WTC11 (cell line): ENCODE results near the gene VWF. TPM values are rescaled to one million over a fixed set of nuclear protein-coding genes. Genes with fewer than 3 reads are reported as not detected.

Source experiments
- ATAC-seq: fragments of 200-7000 bp; cut with Tn5 transposase; 2 replicates; pipeline ENCODE4 v1.10.0; 2021; ENCODE audit warnings: mild to moderate bottlenecking, moderate library complexity
- CTCF ChIA-PET: fragments of 300-600 bp; sonication (Branson Sonifier 250); formaldehyde crosslinking; loops from one replicate; lab custom pipeline; 2021; ENCODE audit warnings: antibody characterized with exemption; lab: Charles Lee
- POLR2A ChIA-PET: fragments of 350-600 bp; sonication (Branson Sonifier 250); formaldehyde crosslinking; loops from one replicate; lab custom pipeline; 2021; ENCODE audit warnings: antibody characterized with exemption; lab: Charles Lee
- DNase-seq: peaks from one replicate; pipeline ENCODE4 v3.0.0; 2021; ENCODE audit warnings: low spot score
- H3K27ac Mint-ChIP-seq: 2 replicates; pipeline ENCODE4 v1.8.0; 2021; ENCODE audit warnings: mixed read lengths
- H3K27me3 Mint-ChIP-seq: 2 replicates; pipeline ENCODE4 v1.8.0; 2021; ENCODE audit warnings: low read depth, mild to moderate bottlenecking, moderate library complexity, mixed read lengths
- H3K36me3 Mint-ChIP-seq: 2 replicates; pipeline ENCODE4 v1.8.0; 2021; ENCODE audit warnings: mixed read lengths
- H3K4me1 Mint-ChIP-seq: 2 replicates; pipeline ENCODE4 v1.8.0; 2022; ENCODE audit warnings: mixed read lengths
- H3K4me3 Mint-ChIP-seq: 2 replicates; pipeline ENCODE4 v1.8.0; 2021; ENCODE audit warnings: mild to moderate bottlenecking, moderate library complexity, mixed read lengths
- H3K9me3 Mint-ChIP-seq: 2 replicates; pipeline ENCODE4 v1.8.0; 2021; ENCODE audit warnings: mixed read lengths
- CREB1 ChIP-seq: sonication (generic); formaldehyde crosslinking; IDR thresholded peaks from 2 replicates; pipeline ENCODE4 v1.8.0; 2023; ENCODE audit warnings: mild to moderate bottlenecking, missing genetic modification reagents
- CREM ChIP-seq: sonication (generic); formaldehyde crosslinking; IDR thresholded peaks from 2 replicates; pipeline ENCODE4 v1.8.1; 2022; ENCODE audit warnings: mild to moderate bottlenecking, missing genetic modification reagents, moderate library complexity
- ELF4 ChIP-seq: sonication (generic); formaldehyde crosslinking; IDR thresholded peaks from 2 replicates; pipeline ENCODE4 v1.8.1; 2022; ENCODE audit warnings: low read depth, mild to moderate bottlenecking, moderate library complexity, missing genetic modification reagents
- ETV6 ChIP-seq: sonication (generic); formaldehyde crosslinking; IDR thresholded peaks from 2 replicates; pipeline ENCODE4 v1.8.1; 2022; ENCODE audit warnings: mild to moderate bottlenecking, missing genetic modification reagents
- FOXK1 ChIP-seq: sonication (generic); formaldehyde crosslinking; IDR thresholded peaks from 2 replicates; pipeline ENCODE4 v1.8.0; 2022; ENCODE audit warnings: mild to moderate bottlenecking, moderate library complexity, missing genetic modification reagents
- GABPB1 ChIP-seq: sonication (generic); formaldehyde crosslinking; IDR thresholded peaks from 2 replicates; pipeline ENCODE4 v1.8.1; 2023; ENCODE audit warnings: mild to moderate bottlenecking, missing genetic modification reagents
- RELA ChIP-seq: sonication (generic); formaldehyde crosslinking; IDR thresholded peaks from 2 replicates; pipeline ENCODE4 v1.8.1; 2022; ENCODE audit warnings: missing genetic modification reagents, mild to moderate bottlenecking, borderline replicate concordance
- SMAD3 ChIP-seq: sonication (generic); formaldehyde crosslinking; IDR thresholded peaks from 2 replicates; pipeline ENCODE4 v1.8.0; 2022; ENCODE audit warnings: missing genetic modification reagents, mild to moderate bottlenecking, borderline replicate concordance
- SMAD4 ChIP-seq: sonication (generic); formaldehyde crosslinking; IDR thresholded peaks from 2 replicates; pipeline ENCODE4 v1.8.0; 2022; ENCODE audit warnings: mild to moderate bottlenecking, missing genetic modification reagents
- TCF7 ChIP-seq: sonication (generic); formaldehyde crosslinking; IDR thresholded peaks from 2 replicates; pipeline ENCODE4 v1.8.0; 2022; ENCODE audit warnings: mild to moderate bottlenecking, low read depth, missing genetic modification reagents, moderate library complexity
- ZNF121 ChIP-seq: sonication (generic); formaldehyde crosslinking; IDR thresholded peaks from 2 replicates; pipeline ENCODE4 v1.8.0; 2023; ENCODE audit warnings: missing genetic modification reagents
- ZNF219 ChIP-seq: sonication (generic); formaldehyde crosslinking; IDR thresholded peaks from 2 replicates; pipeline ENCODE4 v1.8.0; 2023; ENCODE audit warnings: missing genetic modification reagents, mild to moderate bottlenecking, borderline replicate concordance
- total RNA-seq: library from RNA; stranded (reverse); gene quantifications from 3 replicates; pipeline ENCODE4 v1.2.3, GENCODE V29; 2021
- TF ChIP-seq, protein P1 (sequence below): sonication (generic); formaldehyde crosslinking; conservative IDR thresholded peaks from 2 replicates; pipeline ENCODE4 v1.8.1; 2022; ENCODE audit warnings: mild to moderate bottlenecking, missing genetic modification reagents
- TF ChIP-seq, protein P2 (sequence below): sonication (generic); formaldehyde crosslinking; conservative IDR thresholded peaks from 2 replicates; pipeline ENCODE4 v1.8.1; 2023; ENCODE audit warnings: mild to moderate bottlenecking, low read depth, missing genetic modification reagents, moderate library complexity
- TF ChIP-seq, protein P3 (sequence below): fragments of 200-600 bp; IDR thresholded peaks from 2 replicates; pipeline ENCODE4 v1.8.0; 2022; ENCODE audit warnings: antibody characterized with exemption
- TF ChIP-seq, protein P4 (sequence below): fragments of 250-450 bp; sonication (Bioruptor Pico); IDR thresholded peaks from 2 replicates; pipeline ENCODE4 v1.9.0; 2021; ENCODE audit warnings: moderate library complexity, mild to moderate bottlenecking, inconsistent platforms, borderline replicate concordance
- TF ChIP-seq, protein P5 (sequence below): sonication (generic); formaldehyde crosslinking; IDR thresholded peaks from 2 replicates; pipeline ENCODE4 v1.8.0; 2022; ENCODE audit warnings: mild to moderate bottlenecking, missing genetic modification reagents
- TF ChIP-seq, protein P6 (sequence below): sonication (generic); formaldehyde crosslinking; IDR thresholded peaks from 2 replicates; pipeline ENCODE4 v1.8.0; 2022; ENCODE audit warnings: mild to moderate bottlenecking, missing genetic modification reagents

VWF gene
- total RNA-seq, 1 experiment from 2014 or later: 0.48 TPM

DNA sequence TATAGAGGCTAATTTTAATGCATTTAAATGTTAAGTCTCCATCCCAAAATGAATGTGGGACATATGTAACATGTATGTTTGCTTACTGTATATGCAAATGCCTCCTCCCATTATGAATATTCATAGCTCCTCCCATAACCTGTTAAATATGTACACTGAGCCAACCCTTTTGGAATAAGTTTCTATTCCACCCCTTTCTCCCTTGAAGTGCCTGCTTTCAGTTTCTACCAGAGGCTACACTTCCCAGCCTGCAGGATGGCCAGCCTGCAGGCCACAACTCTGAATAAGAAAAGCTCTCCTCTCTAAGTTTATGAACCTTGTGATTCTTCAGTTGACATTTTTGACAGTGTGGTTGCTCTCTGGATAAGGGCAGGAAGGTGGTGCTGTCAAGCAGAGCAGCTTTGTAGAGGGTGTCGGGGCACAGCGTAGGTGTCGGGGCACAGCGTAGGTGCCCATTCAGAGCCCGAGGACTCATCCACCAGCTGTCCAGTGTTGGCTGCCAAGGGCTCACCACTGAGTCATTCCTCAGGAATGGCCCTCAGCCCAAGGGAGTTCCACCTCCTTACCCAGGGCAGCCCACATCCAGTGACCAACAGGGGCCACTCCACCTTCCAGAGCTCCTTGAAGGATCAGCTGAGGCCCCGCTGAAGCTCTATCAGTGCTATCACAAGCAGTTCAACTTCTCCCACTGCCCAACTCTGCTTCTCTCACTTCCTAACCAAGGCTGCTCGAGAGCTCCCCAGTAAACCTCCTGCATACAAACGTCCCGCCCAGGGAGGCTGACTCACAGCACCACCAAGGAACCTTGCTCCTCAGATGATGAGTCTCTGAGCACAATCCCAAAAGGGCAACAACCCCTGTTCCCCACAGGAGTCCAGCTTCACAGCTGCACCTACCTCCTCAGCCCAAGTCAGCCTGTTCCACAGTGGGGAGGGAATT, 31.4 kb downstream of the VWF start:
- H3K4me1 Mint-ChIP-seq: peaks cover 21% of the 10 kb centered on the region
- H3K27me3 Mint-ChIP-seq: peaks cover 21% of the 10 kb centered on the region
- no peak for DNase-seq
- H3K9me3 Mint-ChIP-seq: peaks cover 13% of the 10 kb centered on the region
- ChIA-PET CTCF (interaction anchor here (0.9 to 1.9 kb wide), 6 partner anchors 9 to 195 kb away, joined by 3 to 6 read pairs (median 4); no protein-coding TSS in a partner anchor), POLR2A (no interaction called here)
- no peak overlapping the region for H3K27ac Mint-ChIP-seq
- TF ChIP-seq, protein P1, sequence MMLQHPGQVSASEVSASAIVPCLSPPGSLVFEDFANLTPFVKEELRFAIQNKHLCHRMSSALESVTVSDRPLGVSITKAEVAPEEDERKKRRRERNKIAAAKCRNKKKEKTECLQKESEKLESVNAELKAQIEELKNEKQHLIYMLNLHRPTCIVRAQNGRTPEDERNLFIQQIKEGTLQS (CRISPR knock-in tag): no peak
- TF ChIP-seq SMAD4 (CRISPR knock-in tag): no peak
- TF ChIP-seq, all 79 proteins: peak for 0
- Mint-ChIP-seq H3K4me3 (no peak overlapping the region), H3K36me3 (peaks cover 2% of the 10 kb centered on the region; the same call in 1 of the 2 replicates)
- no peak; the same call in 1 of the 2 replicates for ATAC-seq

DNA sequence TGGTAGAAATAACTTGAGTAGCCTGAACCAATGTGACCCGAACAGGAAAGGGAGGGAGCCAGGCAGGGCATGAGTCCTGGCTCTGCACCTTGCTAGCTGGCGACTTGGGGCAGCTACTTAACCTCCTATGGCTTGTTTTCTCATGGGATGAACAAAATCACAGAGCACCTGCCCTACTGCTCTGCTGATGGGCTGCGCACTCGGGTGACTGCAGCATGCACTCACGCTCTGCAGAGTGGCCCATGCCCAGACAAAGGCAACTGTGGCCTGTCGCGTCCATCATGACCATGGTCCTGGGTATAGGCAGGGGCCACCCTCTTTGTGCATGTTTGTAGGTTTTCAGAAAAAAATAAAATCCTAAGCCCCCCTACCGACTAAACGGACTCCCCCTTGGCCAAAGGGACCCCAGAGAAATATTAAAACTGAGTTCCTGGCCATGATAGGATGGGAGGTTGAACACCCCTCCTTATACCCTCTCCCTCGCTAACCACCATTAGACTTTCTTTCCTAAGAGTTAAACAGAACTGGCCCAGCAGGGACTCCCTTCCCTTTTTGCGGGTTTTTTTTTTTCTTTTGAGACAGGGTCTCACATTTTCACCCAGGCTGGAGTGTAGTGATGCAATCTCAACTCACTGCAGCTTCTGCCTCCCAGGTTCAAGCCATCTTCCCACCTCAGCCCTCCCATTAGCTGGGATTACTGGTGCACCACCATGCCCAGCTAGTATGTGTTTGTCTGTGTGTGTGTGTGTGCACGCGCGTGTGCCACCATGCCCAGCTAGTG, 32.5 kb downstream of the VWF start:
- Mint-ChIP-seq H3K27me3 (peaks cover 21% of the 10 kb centered on the region), H3K4me3 (no peak overlapping the region), H3K9me3 (peaks cover 17% of the 10 kb centered on the region), H3K36me3 (peaks cover 2% of the 10 kb centered on the region; the same call in 1 of the 2 replicates), H3K27ac (no peak overlapping the region), H3K4me1 (peaks cover 28% of the 10 kb centered on the region)
- TF ChIP-seq GABPB1 (CRISPR knock-in tag) (no peak), ETV6 (CRISPR knock-in tag) (no peak), ZNF219 (CRISPR knock-in tag) (no peak), ZNF121 (CRISPR knock-in tag) (no peak), CREB1 (no peak), SMAD3 (no peak), FOXK1 (CRISPR knock-in tag) (no peak)
- TF ChIP-seq, protein P2, sequence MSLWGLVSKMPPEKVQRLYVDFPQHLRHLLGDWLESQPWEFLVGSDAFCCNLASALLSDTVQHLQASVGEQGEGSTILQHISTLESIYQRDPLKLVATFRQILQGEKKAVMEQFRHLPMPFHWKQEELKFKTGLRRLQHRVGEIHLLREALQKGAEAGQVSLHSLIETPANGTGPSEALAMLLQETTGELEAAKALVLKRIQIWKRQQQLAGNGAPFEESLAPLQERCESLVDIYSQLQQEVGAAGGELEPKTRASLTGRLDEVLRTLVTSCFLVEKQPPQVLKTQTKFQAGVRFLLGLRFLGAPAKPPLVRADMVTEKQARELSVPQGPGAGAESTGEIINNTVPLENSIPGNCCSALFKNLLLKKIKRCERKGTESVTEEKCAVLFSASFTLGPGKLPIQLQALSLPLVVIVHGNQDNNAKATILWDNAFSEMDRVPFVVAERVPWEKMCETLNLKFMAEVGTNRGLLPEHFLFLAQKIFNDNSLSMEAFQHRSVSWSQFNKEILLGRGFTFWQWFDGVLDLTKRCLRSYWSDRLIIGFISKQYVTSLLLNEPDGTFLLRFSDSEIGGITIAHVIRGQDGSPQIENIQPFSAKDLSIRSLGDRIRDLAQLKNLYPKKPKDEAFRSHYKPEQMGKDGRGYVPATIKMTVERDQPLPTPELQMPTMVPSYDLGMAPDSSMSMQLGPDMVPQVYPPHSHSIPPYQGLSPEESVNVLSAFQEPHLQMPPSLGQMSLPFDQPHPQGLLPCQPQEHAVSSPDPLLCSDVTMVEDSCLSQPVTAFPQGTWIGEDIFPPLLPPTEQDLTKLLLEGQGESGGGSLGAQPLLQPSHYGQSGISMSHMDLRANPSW (CRISPR knock-in tag): no peak
- CTCF ChIA-PET: interaction anchor here (1.2 kb wide), 2 partner anchors 27 to 104 kb away, joined by 3 to 4 read pairs; no protein-coding TSS in a partner anchor
- POLR2A ChIA-PET: no interaction called here
- ATAC-seq (no peak), DNase-seq (no peak)

DNA sequence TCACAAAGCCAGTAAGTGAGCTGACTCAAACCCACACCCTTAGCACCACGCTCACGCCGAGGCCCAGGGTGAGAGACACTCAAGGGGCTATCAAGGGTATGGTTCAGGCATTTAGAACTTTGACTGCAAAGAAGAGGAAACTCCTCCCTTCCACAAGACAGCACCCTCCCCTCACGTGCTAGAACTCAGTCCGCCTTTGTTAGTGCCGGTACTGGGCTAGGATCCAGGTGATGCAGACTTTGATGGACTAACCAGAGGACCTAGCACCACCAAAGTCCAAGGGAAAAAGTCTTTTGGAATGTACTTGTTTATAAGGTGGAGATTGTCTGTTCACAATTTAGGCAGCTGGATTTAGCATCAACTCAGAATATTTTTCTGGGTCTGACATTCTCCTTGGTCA, 33.7 kb downstream of the VWF start:
- ChIA-PET CTCF (no interaction called here), POLR2A (interaction anchor here (0.6 kb wide), 1 partner anchor 18 kb away, joined by 4 read pairs; no protein-coding TSS in a partner anchor)
- Mint-ChIP-seq H3K9me3 (peaks cover 17% of the 10 kb centered on the region), H3K36me3 (peaks cover 2% of the 10 kb centered on the region; the same call in 1 of the 2 replicates), H3K27me3 (peaks cover 21% of the 10 kb centered on the region), H3K27ac (no peak overlapping the region), H3K4me1 (peaks cover 34% of the 10 kb centered on the region), H3K4me3 (no peak overlapping the region)
- DNase-seq: no peak
- no peak for ATAC-seq
- TF ChIP-seq, protein P3, sequence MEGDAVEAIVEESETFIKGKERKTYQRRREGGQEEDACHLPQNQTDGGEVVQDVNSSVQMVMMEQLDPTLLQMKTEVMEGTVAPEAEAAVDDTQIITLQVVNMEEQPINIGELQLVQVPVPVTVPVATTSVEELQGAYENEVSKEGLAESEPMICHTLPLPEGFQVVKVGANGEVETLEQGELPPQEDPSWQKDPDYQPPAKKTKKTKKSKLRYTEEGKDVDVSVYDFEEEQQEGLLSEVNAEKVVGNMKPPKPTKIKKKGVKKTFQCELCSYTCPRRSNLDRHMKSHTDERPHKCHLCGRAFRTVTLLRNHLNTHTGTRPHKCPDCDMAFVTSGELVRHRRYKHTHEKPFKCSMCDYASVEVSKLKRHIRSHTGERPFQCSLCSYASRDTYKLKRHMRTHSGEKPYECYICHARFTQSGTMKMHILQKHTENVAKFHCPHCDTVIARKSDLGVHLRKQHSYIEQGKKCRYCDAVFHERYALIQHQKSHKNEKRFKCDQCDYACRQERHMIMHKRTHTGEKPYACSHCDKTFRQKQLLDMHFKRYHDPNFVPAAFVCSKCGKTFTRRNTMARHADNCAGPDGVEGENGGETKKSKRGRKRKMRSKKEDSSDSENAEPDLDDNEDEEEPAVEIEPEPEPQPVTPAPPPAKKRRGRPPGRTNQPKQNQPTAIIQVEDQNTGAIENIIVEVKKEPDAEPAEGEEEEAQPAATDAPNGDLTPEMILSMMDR: no peak
- TF ChIP-seq CREM (CRISPR knock-in tag) (no peak), RELA (no peak), ELF4 (CRISPR knock-in tag) (no peak), TCF7 (no peak), CREB1 (no peak), SMAD4 (CRISPR knock-in tag) (no peak)
- TF ChIP-seq, protein P4, sequence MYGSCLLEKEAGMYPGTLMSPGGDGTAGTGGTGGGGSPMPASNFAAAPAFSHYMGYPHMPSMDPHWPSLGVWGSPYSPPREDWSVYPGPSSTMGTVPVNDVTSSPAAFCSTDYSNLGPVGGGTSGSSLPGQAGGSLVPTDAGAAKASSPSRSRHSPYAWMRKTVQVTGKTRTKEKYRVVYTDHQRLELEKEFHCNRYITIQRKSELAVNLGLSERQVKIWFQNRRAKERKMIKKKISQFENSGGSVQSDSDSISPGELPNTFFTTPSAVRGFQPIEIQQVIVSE (CRISPR knock-in tag): no peak
- TF ChIP-seq, protein P2 (CRISPR knock-in tag): no peak
- TF ChIP-seq, protein P5, sequence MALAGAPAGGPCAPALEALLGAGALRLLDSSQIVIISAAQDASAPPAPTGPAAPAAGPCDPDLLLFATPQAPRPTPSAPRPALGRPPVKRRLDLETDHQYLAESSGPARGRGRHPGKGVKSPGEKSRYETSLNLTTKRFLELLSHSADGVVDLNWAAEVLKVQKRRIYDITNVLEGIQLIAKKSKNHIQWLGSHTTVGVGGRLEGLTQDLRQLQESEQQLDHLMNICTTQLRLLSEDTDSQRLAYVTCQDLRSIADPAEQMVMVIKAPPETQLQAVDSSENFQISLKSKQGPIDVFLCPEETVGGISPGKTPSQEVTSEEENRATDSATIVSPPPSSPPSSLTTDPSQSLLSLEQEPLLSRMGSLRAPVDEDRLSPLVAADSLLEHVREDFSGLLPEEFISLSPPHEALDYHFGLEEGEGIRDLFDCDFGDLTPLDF (CRISPR knock-in tag): no peak
- TF ChIP-seq, protein P6, sequence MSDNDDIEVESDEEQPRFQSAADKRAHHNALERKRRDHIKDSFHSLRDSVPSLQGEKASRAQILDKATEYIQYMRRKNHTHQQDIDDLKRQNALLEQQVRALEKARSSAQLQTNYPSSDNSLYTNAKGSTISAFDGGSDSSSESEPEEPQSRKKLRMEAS (CRISPR knock-in tag): no peak
